ENCODE data around the gene PLIN3. TPM values are rescaled to one million over a fixed set of nuclear protein-coding genes. Genes with fewer than 3 reads are reported as not detected.
"Not testable (repeated sequence)": the region's sequence is repeated elsewhere in the genome, so short reads cannot be mapped to it uniquely, and the experiment has no call there.

PLIN3 gene
- total and polyA plus RNA-seq, 9 donors = 26.1 to 83.9 (median 72.5) TPM

DNA sequence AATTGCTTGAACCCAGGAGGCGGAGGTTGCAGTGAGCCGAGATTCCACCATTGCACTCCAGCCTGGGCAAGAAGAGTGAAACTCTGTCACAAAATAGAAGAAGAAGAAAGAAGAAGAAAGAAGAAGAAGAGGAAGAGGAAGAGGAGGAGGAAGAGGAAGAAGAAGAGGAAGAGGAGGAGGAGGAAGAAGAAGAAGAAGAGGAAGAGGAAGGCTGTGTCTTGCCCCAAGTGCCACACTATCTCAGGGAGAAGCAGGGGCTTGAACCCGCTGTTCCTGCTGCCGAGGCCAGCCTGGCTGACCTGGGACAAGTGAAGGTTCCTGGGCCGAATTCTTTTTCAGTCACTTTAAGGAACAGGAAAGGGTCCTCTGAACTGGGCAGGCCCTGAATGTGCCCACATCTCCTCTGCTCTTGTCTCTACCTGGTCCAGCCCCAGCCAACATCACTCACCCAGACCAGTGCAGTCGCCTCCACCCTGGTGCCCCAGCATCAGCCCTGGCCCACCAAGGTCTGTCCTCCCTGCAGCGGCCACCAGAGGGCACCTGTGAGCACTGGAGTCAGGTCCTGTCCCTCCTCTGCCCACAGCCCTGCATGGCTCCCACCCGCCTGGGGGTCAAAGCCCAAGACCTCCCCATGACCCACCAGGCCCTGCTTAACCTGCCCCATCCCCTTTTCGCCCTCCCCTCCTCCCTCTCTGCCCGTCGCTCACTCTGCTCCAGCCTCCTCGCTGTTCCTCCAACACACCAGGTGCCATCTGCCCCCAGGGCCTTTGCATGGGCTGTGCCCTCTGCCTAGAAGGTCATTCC is 55.9 kb downstream of the PLIN3 start:
- intact Hi-C loops (cut with DNase I) = loop anchor here (2.0 to 5.0 kb wide), 5 partner anchors 41 to 219 kb away; no protein-coding TSS in a partner anchor
- WGBS, 3 donors = 62 to 71% (median 70%) methylated on average over 12 of the region's 12 CpGs

DNA sequence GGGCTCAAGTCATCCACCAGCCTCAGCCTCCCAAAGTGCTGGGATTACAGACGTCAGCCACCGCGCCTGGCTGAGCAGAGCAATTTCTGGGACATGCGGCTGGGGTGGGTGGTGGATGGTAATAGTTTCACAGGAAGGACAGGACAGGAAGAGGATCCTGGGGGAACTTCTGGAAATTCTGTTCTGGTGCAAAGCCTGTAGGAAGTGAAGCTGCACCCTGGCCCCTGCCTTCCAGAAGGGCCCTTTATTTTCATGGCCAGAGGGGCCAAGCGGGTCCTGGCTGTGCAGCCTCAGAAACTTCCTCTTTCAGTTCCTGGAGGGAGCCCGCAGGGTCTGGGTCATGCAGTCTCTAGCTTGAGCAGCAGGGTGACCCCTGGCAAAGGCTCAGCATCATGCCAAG is 60.3 kb downstream of the PLIN3 start:
- intact Hi-C loops (cut with DNase I) = loop anchor here in 1 of 4 donors (5.0 kb wide), 1 partner anchor 225 kb away; no protein-coding TSS in a partner anchor
- Histone ChIP-seq H3K27ac (no peak overlapping the region), H3K4me3 (no peak overlapping the region), H3K27me3 (no peaks in the 10 kb centered on the region), H3K9me3 (no peaks in the 10 kb centered on the region), H3K4me1 (ENCODE audit: insufficient read depth) (no peaks in the 10 kb centered on the region), H3K36me3 (no peaks in the 10 kb centered on the region)
- 79 to 90% (median 88%) methylated on average over 6 of the region's 6 CpGs for WGBS, 3 donors
- TF ChIP-seq, protein P1, sequence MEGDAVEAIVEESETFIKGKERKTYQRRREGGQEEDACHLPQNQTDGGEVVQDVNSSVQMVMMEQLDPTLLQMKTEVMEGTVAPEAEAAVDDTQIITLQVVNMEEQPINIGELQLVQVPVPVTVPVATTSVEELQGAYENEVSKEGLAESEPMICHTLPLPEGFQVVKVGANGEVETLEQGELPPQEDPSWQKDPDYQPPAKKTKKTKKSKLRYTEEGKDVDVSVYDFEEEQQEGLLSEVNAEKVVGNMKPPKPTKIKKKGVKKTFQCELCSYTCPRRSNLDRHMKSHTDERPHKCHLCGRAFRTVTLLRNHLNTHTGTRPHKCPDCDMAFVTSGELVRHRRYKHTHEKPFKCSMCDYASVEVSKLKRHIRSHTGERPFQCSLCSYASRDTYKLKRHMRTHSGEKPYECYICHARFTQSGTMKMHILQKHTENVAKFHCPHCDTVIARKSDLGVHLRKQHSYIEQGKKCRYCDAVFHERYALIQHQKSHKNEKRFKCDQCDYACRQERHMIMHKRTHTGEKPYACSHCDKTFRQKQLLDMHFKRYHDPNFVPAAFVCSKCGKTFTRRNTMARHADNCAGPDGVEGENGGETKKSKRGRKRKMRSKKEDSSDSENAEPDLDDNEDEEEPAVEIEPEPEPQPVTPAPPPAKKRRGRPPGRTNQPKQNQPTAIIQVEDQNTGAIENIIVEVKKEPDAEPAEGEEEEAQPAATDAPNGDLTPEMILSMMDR (IDR thresholded peaks at IDR 0.05) = no peak
- no peak for TF ChIP-seq EP300 (IDR thresholded peaks at IDR 0.05)
- TF ChIP-seq POLR2A (IDR thresholded peaks at IDR 0.05) = no peak
- DNase-seq = no peak

More for the DNA sequence above, 55.9 kb downstream of the PLIN3 start:
- no peaks in the 10 kb centered on the region for H3K27me3 ChIP-seq
- H3K4me1 ChIP-seq (ENCODE audit: insufficient read depth) = no peaks in the 10 kb centered on the region
- no peak overlapping the region for H3K4me3 ChIP-seq
- H3K27ac ChIP-seq = no peak overlapping the region
- peak; percentile 74 to 88 (median 86) for DNase-seq
- no peak for TF ChIP-seq EP300 (IDR thresholded peaks at IDR 0.05)
- TF ChIP-seq, protein P1 (IDR thresholded peaks at IDR 0.05) = peak; percentile 68 to 83 (median 81)
- TF ChIP-seq POLR2A (IDR thresholded peaks at IDR 0.05) = no peak
- H3K9me3 ChIP-seq = no peaks in the 10 kb centered on the region
- no peaks in the 10 kb centered on the region for H3K36me3 ChIP-seq

DNA sequence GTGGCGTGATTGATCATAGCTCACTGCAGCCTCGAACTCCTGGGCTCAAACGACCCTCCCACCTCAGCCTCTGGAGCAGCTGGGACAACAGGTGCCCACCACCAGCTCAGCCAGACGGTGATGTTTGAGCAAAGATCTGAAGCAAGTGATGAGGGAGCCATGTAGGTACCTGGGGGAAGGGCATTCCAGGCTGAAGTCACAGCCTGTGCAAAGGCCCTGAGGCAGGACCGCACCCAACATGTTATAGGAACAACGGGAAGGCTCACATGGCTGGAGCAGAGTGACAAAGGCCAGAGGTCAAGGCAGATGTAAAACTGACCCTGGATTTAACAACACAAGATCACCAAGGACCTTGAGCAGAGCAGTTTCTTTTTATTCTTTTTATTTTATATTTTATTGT is 61.1 kb downstream of the PLIN3 start:
- TF ChIP-seq EP300 (IDR thresholded peaks at IDR 0.05) (no peak), POLR2A (IDR thresholded peaks at IDR 0.05) (no peak)
- TF ChIP-seq, protein P1 (IDR thresholded peaks at IDR 0.05) = no peak
- intact Hi-C loops (cut with DNase I) = loop anchor here in 1 of 4 donors (5.0 kb wide), 1 partner anchor 226 kb away; no protein-coding TSS in a partner anchor
- 74 to 89% (median 79%) methylated on average over 6 of the region's 6 CpGs for WGBS, 3 donors

DNA sequence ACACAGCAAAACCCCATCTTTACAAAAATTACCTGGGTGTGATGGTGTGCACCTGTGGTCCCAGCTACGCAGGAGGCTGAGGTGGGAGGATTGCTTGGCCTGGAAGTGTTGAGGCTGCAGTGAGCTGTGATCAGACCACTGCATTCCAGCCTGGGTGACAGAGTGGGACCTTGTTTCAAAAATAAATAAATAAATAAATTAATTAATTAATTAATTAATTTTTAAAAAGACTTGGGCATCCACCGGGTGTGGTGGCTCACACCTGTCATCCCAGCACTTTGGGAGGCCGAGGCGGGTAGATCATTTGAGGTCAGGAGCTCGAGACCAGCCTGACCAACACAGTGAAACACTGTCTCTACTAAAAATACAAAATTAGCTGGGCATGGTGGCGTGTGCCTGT is 62.3 kb downstream of the PLIN3 start:
- DNase-seq = not testable (repeated sequence)
- intact Hi-C loops (cut with DNase I) = loop anchor here in 1 of 4 donors (5.0 kb wide), 1 partner anchor 227 kb away; no protein-coding TSS in a partner anchor

More for the DNA sequence above, 61.1 kb downstream of the PLIN3 start:
- H3K4me3 ChIP-seq = no peak overlapping the region
- no peak overlapping the region for H3K27ac ChIP-seq
- H3K36me3 ChIP-seq = no peaks in the 10 kb centered on the region
- DNase-seq = no peak
- H3K9me3 ChIP-seq = no peaks in the 10 kb centered on the region
- no peaks in the 10 kb centered on the region for H3K27me3 ChIP-seq
- no peaks in the 10 kb centered on the region for H3K4me1 ChIP-seq (ENCODE audit: insufficient read depth)

More for the DNA sequence above, 62.3 kb downstream of the PLIN3 start:
- not testable (repeated sequence) for H3K36me3 ChIP-seq; H3K4me1 ChIP-seq (ENCODE audit: insufficient read depth); H3K4me3 ChIP-seq; H3K9me3 ChIP-seq; H3K27ac ChIP-seq; H3K27me3 ChIP-seq
- 95 to 97% (median 97%) methylated on average over 6 of the region's 6 CpGs for WGBS, 3 donors
